Kasumi-1 (cell line): Measurements from ENCODE around the gene LANCL1.
"Not testable (repeated sequence)": the region's sequence is repeated elsewhere in the genome, so short reads cannot be mapped to it uniquely, and the experiment has no call there.

ENCODE experiments used
- DNase-seq, 2 experiments: peaks; one replicate each; lab custom pipeline; 2025; lab: John Stamatoyannopoulos, UW

LANCL1 gene

DNA sequence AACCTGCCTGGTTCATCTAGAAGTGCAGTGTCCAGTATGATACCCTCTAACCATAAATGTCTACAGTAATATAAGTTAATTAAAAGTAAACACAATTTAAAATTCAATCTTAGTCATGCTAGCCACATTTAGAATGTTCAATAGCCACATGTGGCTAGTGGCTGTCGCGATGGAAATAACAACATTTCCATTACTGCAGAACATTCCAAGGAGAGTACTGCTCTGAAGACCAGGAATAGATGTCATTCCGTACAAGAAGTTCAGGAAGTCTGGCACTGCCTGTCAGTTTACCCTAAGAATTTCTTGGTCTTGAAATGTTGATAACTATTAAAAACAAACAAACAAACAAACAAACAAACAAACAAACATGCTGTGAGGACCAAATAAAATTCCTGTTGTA lies 17.2 kb downstream of the LANCL1 start:
- no peak for DNase-seq

DNA sequence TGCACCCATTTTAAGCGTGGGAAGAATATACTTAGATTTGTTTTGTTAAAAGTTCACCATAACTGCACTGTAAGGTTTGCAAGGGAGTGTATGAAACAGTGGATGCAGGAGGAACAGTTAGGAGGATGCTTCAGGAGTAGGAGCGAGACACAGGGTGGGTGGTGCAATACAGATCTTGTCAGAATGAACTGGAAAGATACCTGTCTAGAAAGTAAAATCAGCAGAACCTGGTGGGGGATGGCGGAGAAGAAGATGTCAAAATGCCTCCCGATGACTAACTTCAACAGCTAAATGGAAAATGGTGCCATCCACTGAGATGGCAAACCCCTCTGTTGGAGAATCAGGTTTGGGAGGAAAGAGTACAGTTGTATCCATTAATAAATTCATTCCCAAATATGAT lies 18.2 kb downstream of the LANCL1 start:
- DNase-seq: no peak

DNA sequence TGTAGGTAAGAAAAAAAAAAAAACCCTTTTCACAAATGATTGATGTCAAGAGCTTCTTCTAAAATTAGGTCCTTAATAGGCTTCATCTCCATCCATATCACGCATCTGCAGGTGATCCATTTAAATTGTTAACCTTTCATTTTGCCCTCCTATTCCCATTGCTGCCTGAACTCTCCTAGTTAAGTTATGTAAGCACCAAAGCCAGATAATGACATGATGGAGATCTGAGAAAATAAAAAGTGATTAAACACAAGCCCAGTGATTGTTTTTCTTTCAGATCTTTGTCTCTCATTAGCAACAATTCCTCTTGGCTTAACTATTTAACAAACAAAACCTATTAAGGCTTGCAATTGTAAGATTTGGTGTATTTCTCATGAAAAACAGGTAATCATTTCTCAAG lies 20.0 kb downstream of the LANCL1 start:
- DNase-seq: no peak

DNA sequence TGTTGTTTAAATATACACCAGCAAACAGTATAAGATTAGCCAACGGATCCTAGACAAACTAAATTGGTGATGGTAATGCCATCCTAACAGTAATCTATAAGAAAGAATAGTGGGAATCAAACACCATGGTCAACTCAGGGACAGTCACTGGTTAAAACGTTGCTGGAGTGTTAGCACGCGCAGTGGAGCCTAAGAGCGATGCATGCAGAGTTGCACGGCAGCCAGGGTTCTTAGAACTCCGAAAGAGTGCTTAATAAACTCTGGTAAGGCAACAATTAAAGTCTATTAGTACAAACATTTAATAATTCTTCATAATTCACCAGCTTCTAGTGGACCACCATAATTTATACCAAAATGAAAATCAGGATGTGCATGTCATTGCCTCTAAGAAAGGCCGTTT lies 22.2 kb downstream of the LANCL1 start:
- DNase-seq: no peak

DNA sequence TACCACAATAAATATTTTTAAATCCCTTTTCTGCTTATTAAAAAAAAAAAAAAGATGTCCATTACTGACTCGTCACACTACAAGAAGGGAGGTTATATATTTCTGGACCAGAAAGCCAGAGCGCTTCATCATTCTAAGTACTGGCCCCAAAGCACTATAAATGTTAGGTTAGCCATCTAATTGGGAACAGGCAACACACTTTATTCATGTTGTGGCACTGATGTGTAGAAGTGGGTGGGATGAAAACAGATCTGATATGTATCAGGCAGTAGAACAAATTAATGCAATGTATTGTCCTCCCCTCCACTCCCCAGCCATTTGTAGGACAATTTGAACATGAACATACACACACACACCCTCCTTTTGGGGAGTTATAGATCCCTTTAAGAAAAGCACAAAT lies 24.4 kb downstream of the LANCL1 start:
- DNase-seq: no peak

GRCh38 chr2:210450942-210451341 lies 25.6 kb downstream of the LANCL1 start:
- DNase-seq: not testable (repeated sequence)

DNA sequence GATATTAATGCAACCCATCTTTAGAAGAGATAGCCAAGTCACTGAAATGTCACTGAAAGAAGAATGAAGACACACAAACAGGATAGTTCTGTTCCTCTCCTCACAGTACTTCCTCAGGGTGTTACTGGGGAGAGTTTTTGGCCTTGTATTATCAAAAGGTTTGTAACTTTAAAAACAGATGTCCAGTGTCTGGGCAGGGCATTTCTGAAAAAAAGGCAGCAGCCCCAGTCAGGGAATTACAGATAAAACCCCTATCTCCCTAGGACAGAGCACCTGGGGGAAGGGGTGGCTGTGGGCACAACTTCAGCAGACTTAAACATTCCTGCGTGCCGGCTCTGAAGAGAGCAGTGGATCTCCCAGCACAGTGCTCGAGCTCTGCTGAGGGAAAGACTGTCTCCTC lies 30.8 kb downstream of the LANCL1 start:
- DNase-seq: no peak

- peak; percentile 21 to 26 for DNase-seq
Measured at GRCh38 chr2:210445116-210445707, 31.3 kb downstream of the LANCL1 start.

DNA sequence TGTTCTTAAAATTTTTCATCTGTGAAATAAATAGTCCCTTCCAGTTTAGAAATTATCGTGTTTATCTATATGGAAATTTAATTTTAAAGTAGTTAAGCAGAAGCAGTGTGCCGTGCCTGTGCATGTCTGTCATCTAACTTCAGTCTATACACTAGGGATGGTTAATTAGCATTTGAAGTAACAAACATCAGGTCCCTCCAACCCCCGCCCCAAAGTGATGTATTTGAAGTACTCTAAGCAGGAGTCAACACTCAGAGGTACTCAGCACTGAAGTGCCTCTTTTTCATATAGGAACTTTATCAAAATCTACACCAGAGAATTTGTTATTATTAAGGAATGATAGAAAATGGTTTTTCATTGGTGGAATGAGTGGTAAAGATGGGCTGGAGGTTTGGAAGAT lies 33.0 kb downstream of the LANCL1 start:
- DNase-seq: no peak

DNA sequence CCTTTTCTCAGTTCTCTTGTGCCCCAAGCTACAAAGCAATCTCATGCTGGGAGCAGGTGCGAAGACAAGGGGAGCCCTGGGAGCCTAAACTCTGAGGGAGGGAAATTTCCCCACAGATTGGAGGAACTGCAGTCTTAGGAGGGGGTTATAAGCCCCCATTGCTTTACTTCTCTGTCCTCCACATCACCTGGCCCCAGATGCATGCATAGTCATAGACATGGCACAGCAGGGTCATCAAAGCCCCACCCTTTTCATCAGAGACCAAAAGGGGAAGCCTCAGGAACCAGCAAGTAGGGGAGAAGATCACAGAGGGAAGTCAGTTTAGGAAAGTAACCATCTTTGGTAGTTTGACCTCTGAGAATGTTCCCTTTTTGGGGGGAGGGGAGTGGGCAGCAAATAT lies 33.7 kb downstream of the LANCL1 start:
- peak in 1 of 2 experiments; percentile 2 for DNase-seq

- DNase-seq: no peak
Measured at GRCh38 chr2:210442457-210442856, 34.1 kb downstream of the LANCL1 start.

DNA sequence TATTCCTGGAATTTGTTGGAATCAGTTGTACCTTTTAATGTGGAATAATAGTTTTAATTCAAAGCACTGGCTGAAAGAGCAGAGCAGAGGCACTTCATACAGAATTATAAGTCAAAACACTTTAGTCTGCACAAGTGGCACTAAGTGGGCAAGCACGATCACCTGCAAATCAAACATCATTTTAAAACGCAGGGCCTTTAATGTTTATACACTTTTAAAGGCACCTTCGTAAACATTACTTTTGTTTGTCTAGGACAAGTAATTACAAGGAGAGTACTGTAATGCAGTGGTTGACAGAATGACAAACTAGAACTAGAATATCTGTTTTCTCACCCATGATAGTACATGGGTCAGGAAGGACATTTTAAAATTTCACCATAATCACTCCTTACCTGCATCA lies 36.4 kb downstream of the LANCL1 start:
- no peak for DNase-seq

DNA sequence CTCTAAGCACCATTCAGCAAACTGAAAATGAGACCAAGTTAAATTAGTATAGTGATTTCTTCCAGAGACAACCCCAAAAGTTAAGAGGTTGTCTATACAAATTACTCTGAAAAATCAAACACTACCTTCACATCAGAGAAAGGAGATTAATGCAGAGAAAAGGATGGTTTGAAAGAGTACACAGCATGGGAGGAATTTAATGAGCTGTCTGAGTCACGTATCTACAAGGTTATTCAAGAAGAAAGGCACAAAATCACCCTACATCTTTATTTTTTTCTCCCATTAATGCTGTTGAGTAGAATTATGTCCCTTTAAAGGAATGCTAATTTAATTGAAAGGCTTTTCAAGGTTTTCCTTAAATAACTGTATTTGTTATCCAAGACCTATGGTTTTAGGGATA lies 41.1 kb downstream of the LANCL1 start:
- no peak for DNase-seq

- no peak for DNase-seq
Measured at GRCh38 chr2:210432633-210433032, 43.9 kb downstream of the LANCL1 start.

GRCh38 chr2:210429403-210430137 lies 47.0 kb downstream of the LANCL1 start:
- DNase-seq: no peak

DNA sequence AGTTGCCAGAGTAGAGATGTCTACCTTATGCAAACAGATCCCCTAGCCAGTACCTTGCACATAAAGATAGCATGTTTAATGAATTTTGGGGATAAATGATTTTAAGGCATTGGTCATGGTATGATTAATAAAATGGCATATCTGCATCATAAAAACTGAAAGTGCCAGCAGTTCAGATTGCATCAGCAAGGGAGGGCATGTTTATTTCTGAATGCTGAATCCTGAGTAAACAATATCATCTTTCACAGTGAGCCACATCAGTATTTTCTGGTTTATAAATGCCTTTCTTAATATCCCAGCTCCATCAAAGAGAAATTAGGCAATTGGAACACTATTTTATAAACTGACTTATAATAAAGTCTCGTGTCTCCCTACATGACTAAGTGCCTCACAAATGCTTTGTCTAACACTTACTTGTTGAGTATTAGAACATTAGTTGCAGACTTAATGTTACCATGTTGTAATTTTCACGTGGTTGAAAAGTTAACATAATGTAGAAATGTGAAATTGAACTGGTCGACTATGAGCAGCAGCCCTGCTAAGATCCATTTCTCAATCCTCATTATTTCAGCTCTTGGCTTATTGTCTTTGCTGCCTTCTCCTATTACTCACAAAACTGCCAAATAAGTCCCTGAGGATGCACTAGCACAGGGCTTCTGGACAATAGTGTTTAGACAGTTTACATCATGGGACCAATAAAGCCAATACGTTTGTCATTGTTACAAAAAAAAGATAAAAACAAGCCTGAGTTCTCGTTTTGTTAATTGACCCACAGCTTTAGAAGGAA lies 48.0 kb downstream of the LANCL1 start:
- no peak for DNase-seq

DNA sequence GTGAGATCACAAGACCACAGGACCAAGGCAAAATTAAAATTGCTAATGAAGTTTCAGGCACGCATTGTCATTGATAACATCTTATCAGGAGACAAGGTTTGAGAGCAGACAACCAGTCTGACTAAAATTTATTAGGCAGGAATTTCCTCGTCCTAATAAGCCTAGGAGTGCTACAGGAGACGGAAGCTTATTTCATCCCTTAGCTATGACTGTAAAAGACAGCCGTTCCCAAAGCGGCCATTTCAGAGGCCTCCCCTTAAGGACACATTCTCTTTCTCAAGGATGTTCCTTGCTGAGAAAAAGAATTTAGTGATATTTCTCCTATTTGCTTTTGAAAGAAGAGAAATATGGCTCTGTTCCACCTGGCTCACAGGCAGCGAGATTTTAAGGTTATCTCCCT lies 49.2 kb downstream of the LANCL1 start:
- not testable (repeated sequence) for DNase-seq

GRCh38 chr2:210422366-210422765 lies 54.2 kb downstream of the LANCL1 start:
- no peak for DNase-seq

GRCh38 chr2:210421916-210422315 lies 54.6 kb downstream of the LANCL1 start:
- DNase-seq: no peak

- no peak for DNase-seq
Measured at GRCh38 chr2:210412660-210413059, 63.9 kb downstream of the LANCL1 start.

GRCh38 chr2:210410542-210410941 lies 66.0 kb downstream of the LANCL1 start:
- no peak for DNase-seq

DNA sequence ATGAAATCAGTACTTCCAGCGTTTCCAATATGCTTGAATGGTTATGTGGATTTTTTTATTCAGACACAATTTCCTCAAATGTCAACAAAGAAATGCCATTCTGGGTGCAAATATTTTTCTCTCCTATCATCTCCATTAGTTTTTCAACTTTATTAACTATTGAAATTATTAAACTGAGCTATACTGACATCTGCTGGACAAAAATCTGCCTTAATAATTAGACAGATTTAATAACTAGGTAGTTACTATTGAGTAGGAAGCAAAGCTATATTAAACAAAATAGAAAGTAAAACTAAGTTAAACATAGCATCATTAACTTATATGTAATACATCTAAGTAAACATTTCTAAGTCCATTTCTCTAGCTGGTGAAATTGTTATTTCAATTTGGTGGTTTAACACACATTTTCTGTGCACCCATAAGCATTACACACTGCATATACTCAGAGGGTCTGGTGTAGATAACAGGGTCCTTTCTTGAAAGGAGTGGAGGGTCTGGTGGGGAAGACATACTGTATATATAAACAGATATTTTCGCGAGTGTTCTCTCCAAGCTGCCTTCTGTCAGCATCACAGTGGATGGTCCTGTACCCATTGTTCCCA lies 77.0 kb downstream of the LANCL1 start:
- no peak for DNase-seq

GRCh38 chr2:210392469-210392881 lies 84.1 kb downstream of the LANCL1 start:
- DNase-seq: no peak
